ENCODE measurements around the gene FAHD1. TPM values are rescaled to one million over a fixed set of nuclear protein-coding genes. Genes with fewer than 3 reads are reported as not detected.

The FAHD1 gene
- total and polyA plus RNA-seq, 2 experiments from 2014 or later, result 39.7 to 40.9 TPM

DNA sequence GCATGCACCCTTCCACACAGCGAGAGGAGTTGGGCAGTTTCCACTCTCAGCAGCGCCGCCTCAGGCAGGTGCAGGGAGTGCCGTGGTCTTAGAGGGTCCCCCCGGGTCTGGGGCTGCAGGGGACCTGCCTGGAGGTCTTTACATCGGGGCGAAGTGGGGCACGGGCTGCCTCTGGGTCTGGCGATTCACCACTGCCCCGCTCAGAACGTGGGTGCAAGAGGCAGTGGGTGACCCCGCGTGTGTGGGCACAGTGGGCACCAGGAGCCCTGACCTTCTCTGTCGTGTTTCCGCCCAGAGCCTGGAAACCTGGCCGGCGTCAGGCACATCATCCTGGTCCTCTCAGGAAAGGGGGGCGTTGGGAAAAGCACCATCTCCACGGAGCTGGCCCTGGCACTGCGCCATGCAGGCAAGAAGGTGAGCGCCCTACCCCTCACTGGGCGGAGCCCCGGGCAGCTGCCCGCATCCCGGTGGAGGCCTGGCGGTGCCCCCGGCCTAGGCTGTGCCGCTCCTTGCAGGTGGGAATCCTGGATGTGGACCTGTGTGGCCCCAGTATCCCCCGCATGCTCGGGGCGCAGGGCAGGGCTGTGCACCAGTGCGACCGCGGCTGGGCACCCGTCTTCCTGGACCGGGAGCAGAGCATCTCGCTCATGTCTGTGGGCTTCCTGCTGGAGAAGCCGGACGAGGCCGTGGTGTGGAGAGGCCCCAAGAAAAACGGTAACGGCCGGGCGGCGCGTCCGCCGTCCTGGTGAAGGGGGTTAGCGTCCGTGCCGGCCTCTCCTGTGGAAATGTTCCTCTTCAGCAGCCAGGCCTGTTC lies 40.6 kb upstream of the FAHD1 start:
- Histone ChIP-seq H3K27me3 (replicated peaks; ENCODE audit: insufficient read depth) (no peaks in the 10 kb centered on the region), H3K79me2 (ENCODE audit: insufficient read depth) (peaks cover 46% of the 10 kb centered on the region), H3K36me3 (ENCODE audit: low read depth) (no peaks in the 10 kb centered on the region; the same call in 1 of the 2 replicates), H3F3A (ENCODE audit: insufficient read depth) (0 out of 2 replicates have a peak, but pooled peaks cover 3% of the 10 kb centered on the region), H3K4me3 (no peak overlapping the region), H3K9me2 (ENCODE audit: insufficient read depth) (no peaks in the 10 kb centered on the region), H4K20me1 (ENCODE audit: insufficient read depth) (no peaks in the 10 kb centered on the region), H3K9ac (no peak overlapping the region), H3K4me1 (ENCODE audit: insufficient read depth) (no peaks in the 10 kb centered on the region), H3K9me3 (ENCODE audit: low read depth) (no peaks in the 10 kb centered on the region), H2AFZ (no peak overlapping the region), H3K27ac (no peak overlapping the region), H3K4me2 (ENCODE audit: unreplicated experiment) (no peak overlapping the region)
- DNase-seq, result no peak
- TF ChIP-seq EZH2 (IDR thresholded peaks at IDR 0.05; ENCODE audit: insufficient read depth, poor library complexity, severe bottlenecking) (no peak), EZH2phosphoT487 (IDR thresholded peaks at IDR 0.05; ENCODE audit: insufficient read depth, low read depth) (no peak)
- 86% methylated on average over 26 to 51 of the region's 51 CpGs for WGBS, 2 experiments (ENCODE audit: low coverage in 1 of 2, low lambda C conversion rate in 2 of 2, missing lambda C conversion rate in 2 of 2)
- in situ Hi-C loops (cut with MboI), result no loop called here

DNA sequence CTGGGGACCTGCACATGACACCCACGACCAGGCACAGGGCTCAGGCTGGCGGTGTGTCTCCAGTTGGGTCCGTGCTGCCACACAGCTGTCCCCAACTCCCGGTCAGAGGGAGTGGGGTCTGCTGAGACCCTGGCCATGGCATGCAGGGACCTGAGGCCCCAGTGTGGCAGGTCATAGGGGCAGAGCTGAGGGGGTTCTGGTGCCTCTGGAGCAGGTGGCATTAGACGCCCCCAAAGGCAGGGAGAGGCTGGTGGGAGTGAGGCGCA lies 40.0 kb upstream of the FAHD1 start:
- no peak overlapping the region for H3K4me2 ChIP-seq (ENCODE audit: unreplicated experiment)
- H3K4me3 ChIP-seq, result no peak overlapping the region
- H3F3A ChIP-seq (ENCODE audit: insufficient read depth), result 0 out of 2 replicates have a peak, but pooled peaks cover 3% of the 10 kb centered on the region
- no peaks in the 10 kb centered on the region for H4K20me1 ChIP-seq (ENCODE audit: insufficient read depth)
- no peaks in the 10 kb centered on the region for H3K9me3 ChIP-seq (ENCODE audit: low read depth)
- H3K4me1 ChIP-seq (ENCODE audit: insufficient read depth), result no peaks in the 10 kb centered on the region
- no peak for DNase-seq
- no peak overlapping the region for H2AFZ ChIP-seq
- in situ Hi-C loops (cut with MboI), result no loop called here
- H3K27ac ChIP-seq, result no peak overlapping the region
- no peaks in the 10 kb centered on the region for H3K27me3 ChIP-seq (replicated peaks; ENCODE audit: insufficient read depth)
- peaks cover 46% of the 10 kb centered on the region for H3K79me2 ChIP-seq (ENCODE audit: insufficient read depth)
- H3K9ac ChIP-seq, result no peak overlapping the region
- 73 to 80% methylated on average over 6 of the region's 6 CpGs for WGBS, 2 experiments (ENCODE audit: low coverage in 1 of 2, low lambda C conversion rate in 2 of 2, missing lambda C conversion rate in 2 of 2)
- H3K36me3 ChIP-seq (ENCODE audit: low read depth), result no peaks in the 10 kb centered on the region; the same call in 1 of the 2 replicates
- no peak for TF ChIP-seq EZH2 (IDR thresholded peaks at IDR 0.05; ENCODE audit: insufficient read depth, poor library complexity, severe bottlenecking)
- no peak for TF ChIP-seq EZH2phosphoT487 (IDR thresholded peaks at IDR 0.05; ENCODE audit: insufficient read depth, low read depth)
- no peaks in the 10 kb centered on the region for H3K9me2 ChIP-seq (ENCODE audit: insufficient read depth)

DNA sequence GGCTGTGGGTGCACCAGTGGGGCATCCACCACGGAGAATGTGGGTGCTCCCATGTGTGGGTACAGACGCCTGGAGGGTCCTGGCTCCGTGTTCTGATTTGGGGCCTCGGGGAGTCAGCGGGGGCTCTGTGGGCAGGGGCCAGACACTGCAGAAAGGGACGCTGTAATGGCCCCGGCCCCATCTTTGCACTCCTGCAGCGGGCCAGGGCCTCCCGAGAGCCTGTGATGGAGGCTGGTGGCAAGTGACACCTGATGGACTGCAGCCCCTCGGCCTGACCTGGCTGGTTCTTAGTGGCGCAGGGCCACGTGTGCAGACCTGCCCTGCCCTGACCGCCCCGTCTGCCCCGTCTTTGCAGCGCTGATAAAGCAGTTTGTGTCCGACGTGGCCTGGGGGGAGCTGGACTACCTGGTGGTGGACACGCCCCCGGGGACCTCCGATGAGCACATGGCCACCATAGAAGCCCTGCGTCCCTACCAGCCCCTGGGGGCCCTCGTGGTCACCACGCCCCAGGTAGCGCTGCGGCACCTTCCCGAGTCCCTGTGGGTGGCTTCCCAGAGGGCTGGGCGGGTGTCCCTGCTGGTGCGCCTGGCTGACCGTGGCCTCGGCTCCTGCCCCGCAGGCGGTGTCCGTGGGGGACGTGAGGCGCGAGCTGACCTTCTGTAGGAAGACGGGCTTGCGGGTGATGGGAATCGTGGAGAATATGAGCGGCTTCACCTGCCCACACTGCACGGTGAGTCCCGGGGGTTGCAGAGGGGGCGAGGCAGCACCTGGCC lies 39.5 kb upstream of the FAHD1 start:
- Histone ChIP-seq H3K36me3 (ENCODE audit: low read depth) (no peaks in the 10 kb centered on the region; the same call in 1 of the 2 replicates), H3K9me2 (ENCODE audit: insufficient read depth) (no peaks in the 10 kb centered on the region), H3K4me2 (ENCODE audit: unreplicated experiment) (no peak overlapping the region), H3K79me2 (ENCODE audit: insufficient read depth) (peaks cover 46% of the 10 kb centered on the region), H3K9ac (no peak overlapping the region), H3F3A (ENCODE audit: insufficient read depth) (0 out of 2 replicates have a peak, but pooled peaks cover 3% of the 10 kb centered on the region), H3K27me3 (replicated peaks; ENCODE audit: insufficient read depth) (no peaks in the 10 kb centered on the region), H3K9me3 (ENCODE audit: low read depth) (no peaks in the 10 kb centered on the region), H3K27ac (no peak overlapping the region), H4K20me1 (ENCODE audit: insufficient read depth) (no peaks in the 10 kb centered on the region), H3K4me3 (no peak overlapping the region), H2AFZ (no peak overlapping the region), H3K4me1 (ENCODE audit: insufficient read depth) (no peaks in the 10 kb centered on the region)
- DNase-seq, result no peak
- in situ Hi-C loops (cut with MboI), result no loop called here
- 94 to 95% methylated on average over 40 to 43 of the region's 44 CpGs for WGBS, 2 experiments (ENCODE audit: low coverage in 1 of 2, low lambda C conversion rate in 2 of 2, missing lambda C conversion rate in 2 of 2)
- TF ChIP-seq EZH2phosphoT487 (IDR thresholded peaks at IDR 0.05; ENCODE audit: insufficient read depth, low read depth) (no peak), EZH2 (IDR thresholded peaks at IDR 0.05; ENCODE audit: insufficient read depth, poor library complexity, severe bottlenecking) (no peak)

DNA sequence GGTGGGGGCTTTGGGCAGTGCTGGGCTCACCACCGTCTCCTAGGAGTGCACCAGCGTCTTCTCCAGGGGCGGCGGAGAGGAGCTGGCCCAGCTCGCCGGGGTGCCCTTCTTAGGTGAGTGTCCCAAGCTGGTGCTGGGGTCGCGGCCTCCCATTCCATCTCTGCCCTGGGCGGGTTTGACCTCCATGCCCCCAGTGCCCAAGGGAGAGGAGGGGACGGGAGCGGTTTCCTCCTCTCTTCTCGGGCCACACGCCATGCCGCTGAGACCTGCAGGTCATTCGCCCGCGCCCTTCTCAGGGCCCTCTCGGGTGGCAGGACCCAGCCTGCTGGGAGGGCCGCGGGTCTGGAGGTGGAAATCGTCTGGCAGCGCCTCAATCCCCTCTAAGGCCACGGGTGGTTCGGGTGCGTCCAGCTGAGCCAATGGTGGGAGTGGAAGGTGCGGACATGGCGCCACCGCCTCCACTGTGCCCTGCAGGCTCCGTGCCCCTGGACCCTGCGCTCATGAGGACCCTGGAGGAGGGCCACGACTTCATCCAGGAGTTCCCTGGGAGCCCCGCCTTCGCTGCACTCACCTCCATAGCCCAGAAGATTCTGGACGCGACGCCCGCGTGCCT lies 38.8 kb upstream of the FAHD1 start:
- DNase-seq, result no peak
- Histone ChIP-seq H4K20me1 (ENCODE audit: insufficient read depth) (no peaks in the 10 kb centered on the region), H3K9me3 (ENCODE audit: low read depth) (no peaks in the 10 kb centered on the region), H3K4me2 (ENCODE audit: unreplicated experiment) (no peak overlapping the region), H3K4me1 (ENCODE audit: insufficient read depth) (no peaks in the 10 kb centered on the region), H3K27me3 (replicated peaks; ENCODE audit: insufficient read depth) (no peaks in the 10 kb centered on the region), H3K9me2 (ENCODE audit: insufficient read depth) (no peaks in the 10 kb centered on the region), H2AFZ (no peak overlapping the region), H3K79me2 (ENCODE audit: insufficient read depth) (peaks cover 43% of the 10 kb centered on the region), H3K36me3 (ENCODE audit: low read depth) (no peaks in the 10 kb centered on the region; the same call in 1 of the 2 replicates), H3K9ac (no peak overlapping the region), H3K4me3 (no peak overlapping the region), H3F3A (ENCODE audit: insufficient read depth) (0 out of 2 replicates have a peak, but pooled peaks cover 3% of the 10 kb centered on the region), H3K27ac (no peak overlapping the region)
- WGBS, 2 experiments (ENCODE audit: low coverage in 1 of 2, low lambda C conversion rate in 2 of 2, missing lambda C conversion rate in 2 of 2), result 87 to 91% methylated on average over 17 to 38 of the region's 38 CpGs
- in situ Hi-C loops (cut with MboI), result no loop called here
- TF ChIP-seq EZH2phosphoT487 (IDR thresholded peaks at IDR 0.05; ENCODE audit: insufficient read depth, low read depth) (no peak), EZH2 (IDR thresholded peaks at IDR 0.05; ENCODE audit: insufficient read depth, poor library complexity, severe bottlenecking) (no peak)

Data from GM23248 (cell line).